ENCODE results near the gene POLR2I. TPM values are rescaled to one million over a fixed set of nuclear protein-coding genes. Genes with fewer than 3 reads are reported as not detected.

Gene POLR2I
- total and polyA plus RNA-seq, 2 of the 13 experiments (the other 11 are each of a cell fraction or from before 2014, with no cell fraction given): 40.5 to 104 TPM

DNA sequence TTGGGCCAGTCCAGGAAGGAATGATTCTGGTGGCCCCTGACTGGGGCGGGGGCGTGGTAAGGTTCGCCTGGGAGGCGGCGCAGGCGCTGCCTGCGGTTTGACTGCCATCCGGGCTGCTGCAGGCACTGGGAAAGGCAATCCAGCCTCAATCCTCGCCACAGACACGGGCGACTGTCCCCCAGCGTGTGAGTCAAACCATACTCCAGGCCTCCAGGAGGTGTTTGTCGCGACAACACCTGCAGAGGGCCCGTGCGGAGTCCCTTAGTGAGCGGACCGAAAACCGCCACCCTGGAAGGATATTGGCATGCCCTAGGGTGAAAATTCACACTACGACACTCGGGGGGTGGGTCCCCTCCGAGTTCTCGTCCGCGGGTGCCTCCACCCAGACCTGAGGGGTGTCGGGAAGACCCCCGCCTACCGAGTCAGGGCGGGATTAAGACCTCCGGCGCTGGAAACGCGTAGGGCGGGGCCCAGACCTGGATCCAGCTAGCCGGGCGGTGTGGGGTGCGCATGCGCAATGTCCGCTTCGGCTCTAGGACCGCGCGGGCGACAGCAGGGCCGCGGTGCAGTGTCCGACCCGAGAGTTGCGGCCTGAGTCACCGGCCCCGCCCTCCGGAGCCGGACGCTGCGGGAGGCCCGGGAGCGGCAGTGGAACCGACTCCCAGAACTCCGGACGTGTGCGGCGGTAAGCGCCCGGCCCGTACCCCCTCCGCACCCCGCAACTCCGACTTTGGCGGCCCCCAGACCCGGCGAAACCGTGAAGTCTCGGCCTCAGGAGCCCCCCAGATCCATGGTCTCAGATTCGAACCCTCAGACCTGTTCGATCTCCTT, 25.0 kb upstream of the POLR2I start, which contains the start of gene CAPNS1 (continued):
- TF ChIP-seq SMAD3 (CRISPR knock-in tag; IDR thresholded peaks at IDR 0.05) (peak; percentile 36; the same call in 1 of the 2 replicates), SYNCRIP (IDR thresholded peaks at IDR 0.05; ENCODE audit: insufficient read depth, low read depth, low read length) (no peak), ZNF451 (CRISPR knock-in tag; IDR thresholded peaks at IDR 0.05) (peak; percentile 99), ZNF230 (CRISPR knock-in tag; IDR thresholded peaks at IDR 0.05) (0 out of 2 replicates have a peak, but pooled peaks have one; percentile 12), POLR2G (IDR thresholded peaks at IDR 0.05; ENCODE audit: low read depth, low read length) (peak; percentile 84), ZSCAN20 (CRISPR knock-in tag; IDR thresholded peaks at IDR 0.05; ENCODE audit: borderline replicate concordance) (0 out of 2 replicates have a peak, but pooled peaks have one; percentile 73), HDAC1 (CRISPR knock-in tag; IDR thresholded peaks at IDR 0.05) (peak; percentile 76), ZNF746 (CRISPR knock-in tag; IDR thresholded peaks at IDR 0.05) (peak; percentile 32; the same call in 1 of the 2 replicates)
- TF ChIP-seq, protein P1, sequence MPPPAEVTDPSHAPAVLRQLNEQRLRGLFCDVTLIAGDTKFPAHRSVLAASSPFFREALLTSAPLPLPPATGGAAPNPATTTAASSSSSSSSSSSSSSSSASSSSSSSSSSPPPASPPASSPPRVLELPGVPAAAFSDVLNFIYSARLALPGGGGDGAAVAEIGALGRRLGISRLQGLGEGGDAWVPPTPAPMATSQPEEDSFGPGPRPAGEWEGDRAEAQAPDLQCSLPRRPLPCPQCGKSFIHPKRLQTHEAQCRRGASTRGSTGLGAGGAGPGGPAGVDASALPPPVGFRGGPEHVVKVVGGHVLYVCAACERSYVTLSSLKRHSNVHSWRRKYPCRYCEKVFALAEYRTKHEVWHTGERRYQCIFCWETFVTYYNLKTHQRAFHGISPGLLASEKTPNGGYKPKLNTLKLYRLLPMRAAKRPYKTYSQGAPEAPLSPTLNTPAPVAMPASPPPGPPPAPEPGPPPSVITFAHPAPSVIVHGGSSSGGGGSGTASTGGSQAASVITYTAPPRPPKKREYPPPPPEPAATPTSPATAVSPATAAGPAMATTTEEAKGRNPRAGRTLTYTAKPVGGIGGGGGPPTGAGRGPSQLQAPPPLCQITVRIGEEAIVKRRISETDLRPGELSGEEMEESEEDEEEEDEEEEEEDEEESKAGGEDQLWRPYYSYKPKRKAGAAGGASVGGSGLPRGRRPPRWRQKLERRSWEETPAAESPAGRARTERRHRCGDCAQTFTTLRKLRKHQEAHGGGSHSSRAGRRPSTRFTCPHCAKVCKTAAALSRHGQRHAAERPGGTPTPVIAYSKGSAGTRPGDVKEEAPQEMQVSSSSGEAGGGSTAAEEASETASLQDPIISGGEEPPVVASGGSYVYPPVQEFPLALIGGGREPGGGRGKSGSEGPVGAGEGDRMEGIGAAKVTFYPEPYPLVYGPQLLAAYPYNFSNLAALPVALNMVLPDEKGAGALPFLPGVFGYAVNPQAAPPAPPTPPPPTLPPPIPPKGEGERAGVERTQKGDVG (CRISPR knock-in tag; IDR thresholded peaks at IDR 0.05; ENCODE audit: borderline replicate concordance): no peak
- TF ChIP-seq, protein P2, sequence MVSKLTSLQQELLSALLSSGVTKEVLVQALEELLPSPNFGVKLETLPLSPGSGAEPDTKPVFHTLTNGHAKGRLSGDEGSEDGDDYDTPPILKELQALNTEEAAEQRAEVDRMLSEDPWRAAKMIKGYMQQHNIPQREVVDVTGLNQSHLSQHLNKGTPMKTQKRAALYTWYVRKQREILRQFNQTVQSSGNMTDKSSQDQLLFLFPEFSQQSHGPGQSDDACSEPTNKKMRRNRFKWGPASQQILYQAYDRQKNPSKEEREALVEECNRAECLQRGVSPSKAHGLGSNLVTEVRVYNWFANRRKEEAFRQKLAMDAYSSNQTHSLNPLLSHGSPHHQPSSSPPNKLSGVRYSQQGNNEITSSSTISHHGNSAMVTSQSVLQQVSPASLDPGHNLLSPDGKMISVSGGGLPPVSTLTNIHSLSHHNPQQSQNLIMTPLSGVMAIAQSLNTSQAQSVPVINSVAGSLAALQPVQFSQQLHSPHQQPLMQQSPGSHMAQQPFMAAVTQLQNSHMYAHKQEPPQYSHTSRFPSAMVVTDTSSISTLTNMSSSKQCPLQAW (CRISPR knock-in tag; IDR thresholded peaks at IDR 0.05): peak; percentile 28; the same call in 1 of the 2 replicates
- TF ChIP-seq, protein P3, sequence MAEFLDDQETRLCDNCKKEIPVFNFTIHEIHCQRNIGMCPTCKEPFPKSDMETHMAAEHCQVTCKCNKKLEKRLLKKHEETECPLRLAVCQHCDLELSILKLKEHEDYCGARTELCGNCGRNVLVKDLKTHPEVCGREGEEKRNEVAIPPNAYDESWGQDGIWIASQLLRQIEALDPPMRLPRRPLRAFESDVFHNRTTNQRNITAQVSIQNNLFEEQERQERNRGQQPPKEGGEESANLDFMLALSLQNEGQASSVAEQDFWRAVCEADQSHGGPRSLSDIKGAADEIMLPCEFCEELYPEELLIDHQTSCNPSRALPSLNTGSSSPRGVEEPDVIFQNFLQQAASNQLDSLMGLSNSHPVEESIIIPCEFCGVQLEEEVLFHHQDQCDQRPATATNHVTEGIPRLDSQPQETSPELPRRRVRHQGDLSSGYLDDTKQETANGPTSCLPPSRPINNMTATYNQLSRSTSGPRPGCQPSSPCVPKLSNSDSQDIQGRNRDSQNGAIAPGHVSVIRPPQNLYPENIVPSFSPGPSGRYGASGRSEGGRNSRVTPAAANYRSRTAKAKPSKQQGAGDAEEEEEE (CRISPR knock-in tag; IDR thresholded peaks at IDR 0.05; ENCODE audit: borderline replicate concordance): no peak
- TF ChIP-seq, protein P4, sequence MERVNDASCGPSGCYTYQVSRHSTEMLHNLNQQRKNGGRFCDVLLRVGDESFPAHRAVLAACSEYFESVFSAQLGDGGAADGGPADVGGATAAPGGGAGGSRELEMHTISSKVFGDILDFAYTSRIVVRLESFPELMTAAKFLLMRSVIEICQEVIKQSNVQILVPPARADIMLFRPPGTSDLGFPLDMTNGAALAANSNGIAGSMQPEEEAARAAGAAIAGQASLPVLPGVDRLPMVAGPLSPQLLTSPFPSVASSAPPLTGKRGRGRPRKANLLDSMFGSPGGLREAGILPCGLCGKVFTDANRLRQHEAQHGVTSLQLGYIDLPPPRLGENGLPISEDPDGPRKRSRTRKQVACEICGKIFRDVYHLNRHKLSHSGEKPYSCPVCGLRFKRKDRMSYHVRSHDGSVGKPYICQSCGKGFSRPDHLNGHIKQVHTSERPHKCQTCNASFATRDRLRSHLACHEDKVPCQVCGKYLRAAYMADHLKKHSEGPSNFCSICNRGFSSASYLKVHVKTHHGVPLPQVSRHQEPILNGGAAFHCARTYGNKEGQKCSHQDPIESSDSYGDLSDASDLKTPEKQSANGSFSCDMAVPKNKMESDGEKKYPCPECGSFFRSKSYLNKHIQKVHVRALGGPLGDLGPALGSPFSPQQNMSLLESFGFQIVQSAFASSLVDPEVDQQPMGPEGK (CRISPR knock-in tag; IDR thresholded peaks at IDR 0.05): peak; percentile 67
- TF ChIP-seq, protein P5, sequence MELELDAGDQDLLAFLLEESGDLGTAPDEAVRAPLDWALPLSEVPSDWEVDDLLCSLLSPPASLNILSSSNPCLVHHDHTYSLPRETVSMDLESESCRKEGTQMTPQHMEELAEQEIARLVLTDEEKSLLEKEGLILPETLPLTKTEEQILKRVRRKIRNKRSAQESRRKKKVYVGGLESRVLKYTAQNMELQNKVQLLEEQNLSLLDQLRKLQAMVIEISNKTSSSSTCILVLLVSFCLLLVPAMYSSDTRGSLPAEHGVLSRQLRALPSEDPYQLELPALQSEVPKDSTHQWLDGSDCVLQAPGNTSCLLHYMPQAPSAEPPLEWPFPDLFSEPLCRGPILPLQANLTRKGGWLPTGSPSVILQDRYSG (CRISPR knock-in tag; IDR thresholded peaks at IDR 0.05): 0 out of 2 replicates have a peak, but pooled peaks have one; percentile 58
